ENCODE data around the gene MALL.
"Not testable (repeated sequence)": the region's sequence is repeated elsewhere in the genome, so short reads cannot be mapped to it uniquely, and the experiment has no call there.

The MALL gene

GRCh38 chr2:110095994-110096633 lies 19.5 kb downstream of the MALL start:
- H3K4me1 ChIP-seq (ENCODE audit: insufficient read depth, low read length) = peaks cover 4% of the 10 kb centered on the region; the same call in 1 of the 2 replicates
- no peak overlapping the region for H3K9ac ChIP-seq (ENCODE audit: low read depth, low read length)
- H3K36me3 ChIP-seq (ENCODE audit: insufficient read depth, low read length) = no peaks in the 10 kb centered on the region
- H3K9me3 ChIP-seq (ENCODE audit: control insufficient read depth, insufficient read depth, low read length) = no peaks in the 10 kb centered on the region

GRCh38 chr2:110094884-110095534 lies 20.6 kb downstream of the MALL start:
- not testable (repeated sequence) for H3K36me3 ChIP-seq (ENCODE audit: insufficient read depth, low read length); H3K9ac ChIP-seq (ENCODE audit: low read depth, low read length); H3K9me3 ChIP-seq (ENCODE audit: control insufficient read depth, insufficient read depth, low read length); H3K4me1 ChIP-seq (ENCODE audit: insufficient read depth, low read length)

GRCh38 chr2:110093924-110094323 lies 21.7 kb downstream of the MALL start:
- not testable (repeated sequence) for H3K4me1 ChIP-seq (ENCODE audit: insufficient read depth, low read length); H3K9ac ChIP-seq (ENCODE audit: low read depth, low read length); H3K9me3 ChIP-seq (ENCODE audit: control insufficient read depth, insufficient read depth, low read length); H3K36me3 ChIP-seq (ENCODE audit: insufficient read depth, low read length)

DNA sequence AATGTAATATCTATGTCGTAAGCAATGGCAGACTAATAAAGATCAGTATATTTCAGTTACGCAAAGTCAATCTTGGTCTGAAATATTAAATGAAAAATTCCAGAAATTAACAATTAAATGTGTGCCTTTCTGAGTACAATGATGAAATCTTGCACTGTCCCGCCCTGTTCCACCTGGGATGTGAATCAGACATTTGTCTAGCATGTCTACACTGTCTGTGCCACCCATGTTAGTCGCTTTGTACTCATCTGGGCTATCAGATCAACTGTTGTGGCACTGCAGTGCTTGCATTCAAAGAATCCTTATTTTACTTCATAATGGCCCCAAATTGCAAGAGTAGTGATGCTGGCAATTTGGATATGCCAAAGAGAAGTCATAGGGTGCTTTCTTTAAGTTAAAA lies 25.5 kb downstream of the MALL start:
- not testable (repeated sequence) for H3K4me1 ChIP-seq (ENCODE audit: insufficient read depth, low read length); H3K9me3 ChIP-seq (ENCODE audit: control insufficient read depth, insufficient read depth, low read length); H3K9ac ChIP-seq (ENCODE audit: low read depth, low read length); H3K36me3 ChIP-seq (ENCODE audit: insufficient read depth, low read length)

DNA sequence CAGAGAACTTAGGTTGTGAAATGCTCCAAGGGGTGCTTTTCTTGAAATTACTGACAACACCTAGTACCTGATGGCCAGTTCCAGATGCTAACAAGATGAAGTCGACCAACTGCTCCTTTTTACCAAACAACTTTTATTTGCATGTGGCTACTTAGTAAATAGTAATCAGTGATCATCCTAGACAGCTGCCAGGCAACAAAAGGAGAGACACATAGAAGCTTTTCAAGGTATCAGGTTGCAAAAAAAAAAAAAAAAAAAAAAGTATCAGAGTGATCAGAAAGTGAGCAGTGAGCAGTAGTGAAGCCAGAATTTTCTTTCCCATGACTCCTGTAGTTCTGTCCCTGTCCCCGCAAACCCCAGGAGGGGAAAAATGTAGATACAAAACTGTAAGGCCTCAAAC lies 31.9 kb downstream of the MALL start:
- not testable (repeated sequence) for H3K36me3 ChIP-seq (ENCODE audit: insufficient read depth, low read length); H3K9me3 ChIP-seq (ENCODE audit: control insufficient read depth, insufficient read depth, low read length); H3K9ac ChIP-seq (ENCODE audit: low read depth, low read length); H3K4me1 ChIP-seq (ENCODE audit: insufficient read depth, low read length)

- not testable (repeated sequence) for H3K9me3 ChIP-seq (ENCODE audit: control insufficient read depth, insufficient read depth, low read length); H3K36me3 ChIP-seq (ENCODE audit: insufficient read depth, low read length); H3K4me1 ChIP-seq (ENCODE audit: insufficient read depth, low read length); H3K9ac ChIP-seq (ENCODE audit: low read depth, low read length)
Observed at GRCh38 chr2:110083162-110083561, 32.5 kb downstream of the MALL start.

DNA sequence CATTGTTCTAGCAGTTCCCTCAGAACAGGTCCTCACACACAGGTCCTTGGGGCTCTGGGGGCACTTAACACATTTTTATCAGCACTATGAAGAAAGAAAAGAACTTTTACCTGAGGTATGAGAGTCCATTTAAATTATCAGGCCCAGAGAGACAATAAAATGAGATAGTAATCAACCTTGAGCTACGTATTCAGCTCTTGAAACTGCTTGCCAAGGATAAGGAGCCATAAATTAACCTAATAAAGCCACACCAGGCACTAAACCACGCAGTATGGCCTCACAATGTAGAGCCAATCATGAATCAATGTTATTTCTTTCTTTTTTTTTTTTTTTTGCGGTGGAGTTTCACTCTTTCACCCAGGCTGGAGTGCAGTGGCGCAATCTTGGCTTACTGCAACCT lies 37.5 kb downstream of the MALL start:
- not testable (repeated sequence) for H3K9ac ChIP-seq (ENCODE audit: low read depth, low read length); H3K9me3 ChIP-seq (ENCODE audit: control insufficient read depth, insufficient read depth, low read length); H3K36me3 ChIP-seq (ENCODE audit: insufficient read depth, low read length); H3K4me1 ChIP-seq (ENCODE audit: insufficient read depth, low read length)

GRCh38 chr2:110075896-110076295 lies 39.7 kb downstream of the MALL start:
- not testable (repeated sequence) for H3K9ac ChIP-seq (ENCODE audit: low read depth, low read length); H3K36me3 ChIP-seq (ENCODE audit: insufficient read depth, low read length); H3K4me1 ChIP-seq (ENCODE audit: insufficient read depth, low read length); H3K9me3 ChIP-seq (ENCODE audit: control insufficient read depth, insufficient read depth, low read length)

- not testable (repeated sequence) for H3K4me1 ChIP-seq (ENCODE audit: insufficient read depth, low read length); H3K9ac ChIP-seq (ENCODE audit: low read depth, low read length); H3K36me3 ChIP-seq (ENCODE audit: insufficient read depth, low read length); H3K9me3 ChIP-seq (ENCODE audit: control insufficient read depth, insufficient read depth, low read length)
Observed at GRCh38 chr2:110069869-110070268, 45.8 kb downstream of the MALL start.

GRCh38 chr2:110068153-110068552 lies 47.5 kb downstream of the MALL start:
- H3K9me3 ChIP-seq (ENCODE audit: control insufficient read depth, insufficient read depth, low read length); H3K36me3 ChIP-seq (ENCODE audit: insufficient read depth, low read length); H3K4me1 ChIP-seq (ENCODE audit: insufficient read depth, low read length): not testable (repeated sequence)

DNA sequence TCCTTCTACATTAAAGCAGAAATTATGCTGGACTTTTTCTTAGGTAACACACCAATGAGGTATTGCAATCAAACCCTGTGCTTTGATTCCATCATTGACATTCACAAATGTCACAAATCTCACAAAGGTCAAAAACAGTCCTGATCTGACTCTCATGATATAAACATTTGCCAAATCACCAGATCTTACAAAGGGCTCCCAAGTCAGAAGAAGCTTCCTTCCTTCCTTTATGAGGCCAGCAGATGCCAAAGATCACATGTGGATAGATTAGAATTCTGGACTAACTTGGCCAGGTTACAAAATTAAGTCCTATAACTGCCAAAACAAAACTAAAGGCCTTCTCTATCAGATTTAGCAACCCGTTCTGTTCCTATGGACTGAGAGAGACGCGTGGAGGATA lies 53.3 kb downstream of the MALL start:
- H3K9ac ChIP-seq (ENCODE audit: low read depth, low read length); H3K9me3 ChIP-seq (ENCODE audit: control insufficient read depth, insufficient read depth, low read length); H3K4me1 ChIP-seq (ENCODE audit: insufficient read depth, low read length); H3K36me3 ChIP-seq (ENCODE audit: insufficient read depth, low read length): not testable (repeated sequence)

More at GRCh38 chr2:110068153-110068552, 47.5 kb downstream of the MALL start:
- H3K9ac ChIP-seq (ENCODE audit: low read depth, low read length) = not testable (repeated sequence)

DNA sequence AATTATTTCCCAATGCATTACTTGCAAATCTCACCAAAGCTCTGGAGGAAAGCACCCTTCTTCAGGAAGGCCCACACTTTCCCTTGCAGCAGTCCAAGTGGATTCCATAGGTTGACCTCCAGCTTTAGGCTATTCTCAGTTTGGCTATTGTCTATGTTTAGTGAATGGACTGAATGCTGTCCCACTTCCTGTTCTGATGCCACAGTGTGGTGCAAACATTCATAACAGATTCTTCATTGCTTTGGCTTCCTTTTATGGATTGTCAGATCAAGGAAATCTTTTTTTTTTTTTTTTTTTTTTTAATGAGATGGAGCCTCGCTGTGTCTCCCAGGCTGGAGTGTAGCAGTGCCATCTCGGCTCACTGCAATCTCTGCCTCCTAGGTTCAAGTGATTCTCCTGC lies 55.1 kb downstream of the MALL start:
- not testable (repeated sequence) for H3K4me1 ChIP-seq (ENCODE audit: insufficient read depth, low read length); H3K9me3 ChIP-seq (ENCODE audit: control insufficient read depth, insufficient read depth, low read length); H3K36me3 ChIP-seq (ENCODE audit: insufficient read depth, low read length); H3K9ac ChIP-seq (ENCODE audit: low read depth, low read length)

- H3K4me1 ChIP-seq (ENCODE audit: insufficient read depth, low read length); H3K9me3 ChIP-seq (ENCODE audit: control insufficient read depth, insufficient read depth, low read length); H3K9ac ChIP-seq (ENCODE audit: low read depth, low read length); H3K36me3 ChIP-seq (ENCODE audit: insufficient read depth, low read length): not testable (repeated sequence)
Observed at GRCh38 chr2:110059694-110060358, 55.8 kb downstream of the MALL start.

DNA sequence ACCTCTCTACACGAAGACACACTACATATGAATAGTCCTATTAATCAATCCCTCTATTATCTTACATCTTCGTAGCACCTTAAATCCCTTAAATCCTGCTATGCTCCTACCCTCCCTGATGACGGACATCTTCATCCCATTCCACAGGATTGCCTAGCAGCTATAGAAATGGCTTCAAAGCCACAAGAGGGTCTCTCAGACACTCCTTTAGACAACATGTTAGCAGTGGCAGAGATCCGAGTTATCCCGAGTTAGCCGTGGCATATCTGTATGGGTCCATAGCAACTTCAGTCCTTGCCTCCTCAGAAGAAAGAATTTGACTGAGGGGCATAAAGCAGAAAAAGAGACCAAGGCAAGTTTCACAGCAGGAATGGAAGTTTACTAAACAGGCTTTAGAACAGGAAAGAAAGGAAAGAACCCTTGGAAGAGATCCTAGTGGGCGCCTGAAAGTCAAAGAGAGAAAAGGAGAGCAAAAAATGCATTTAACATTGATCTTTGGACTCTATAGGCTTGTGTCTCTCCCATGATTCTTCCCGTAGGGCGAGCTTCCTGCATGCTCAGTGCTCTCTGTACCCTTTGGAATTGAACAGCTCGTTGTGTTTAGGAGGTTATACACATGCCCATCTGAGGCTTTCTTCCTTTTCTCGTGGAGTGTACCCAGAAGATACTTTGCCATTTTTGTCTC lies 56.5 kb downstream of the MALL start:
- H3K36me3 ChIP-seq (ENCODE audit: insufficient read depth, low read length); H3K4me1 ChIP-seq (ENCODE audit: insufficient read depth, low read length); H3K9me3 ChIP-seq (ENCODE audit: control insufficient read depth, insufficient read depth, low read length); H3K9ac ChIP-seq (ENCODE audit: low read depth, low read length): not testable (repeated sequence)

DNA sequence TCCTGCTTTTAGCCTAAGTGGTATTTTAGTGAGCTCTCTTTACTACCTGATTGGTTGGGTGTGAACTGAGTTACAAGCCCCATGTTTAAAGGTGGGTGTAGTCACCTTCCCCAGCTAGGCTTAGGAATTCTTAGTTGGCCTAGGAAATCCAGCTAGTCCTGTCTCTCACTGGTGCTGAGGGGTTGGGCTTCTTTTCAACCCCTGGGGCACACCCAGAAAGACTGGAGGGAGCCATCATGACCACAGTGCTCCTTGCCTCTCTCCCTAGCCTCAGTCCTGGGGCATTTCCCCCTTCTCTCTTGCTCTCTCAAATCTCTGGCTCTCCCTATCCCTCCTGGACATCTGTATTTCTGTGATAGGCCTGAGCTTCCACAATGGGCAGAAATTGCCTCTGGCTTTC lies 57.6 kb downstream of the MALL start:
- not testable (repeated sequence) for H3K9me3 ChIP-seq (ENCODE audit: control insufficient read depth, insufficient read depth, low read length); H3K36me3 ChIP-seq (ENCODE audit: insufficient read depth, low read length); H3K4me1 ChIP-seq (ENCODE audit: insufficient read depth, low read length); H3K9ac ChIP-seq (ENCODE audit: low read depth, low read length)

All from ES-I3 (cell line).